Liver (tissue), 9 donors: ENCODE measurements around the gene TBC1D24. TPM values are rescaled to one million over a fixed set of nuclear protein-coding genes. Genes with fewer than 3 reads are reported as not detected.

Experiments used
- DNase-seq: peaks from one replicate; pipeline ENCODE4 v3.0.0-alpha.2; 2017; ENCODE audit warnings: low spot score
- H3K27ac ChIP-seq, 2 donors: one replicate each; pipeline ENCODE4 v1.7.0; 2013; ENCODE audit warnings: inconsistent platforms in 2 of 2, low read length in 2 of 2, control low read depth in 1 of 2, low read depth in 1 of 2, mild to moderate bottlenecking in 1 of 2
- H3K27me3 ChIP-seq, 4 donors: one replicate each; pipeline versions ENCODE4 v1.6.1 to v1.7.0; 2013; ENCODE audit warnings: low read length in 3 of 4, inconsistent platforms in 1 of 4, mild to moderate bottlenecking in 1 of 4, moderate library complexity in 1 of 4; ENCODE audit not compliant: control insufficient read depth in 4 of 4, insufficient read depth in 4 of 4
- H3K36me3 ChIP-seq, 4 donors: one replicate each; pipeline versions ENCODE4 v1.6.1 to v1.7.0; 2013; ENCODE audit warnings: low read length in 3 of 4, mild to moderate bottlenecking in 3 of 4, low read depth in 1 of 4, moderate library complexity in 1 of 4; ENCODE audit not compliant: control insufficient read depth in 4 of 4, insufficient read depth in 3 of 4
- H3K4me1 ChIP-seq, 4 donors: one replicate each; pipeline versions ENCODE4 v1.6.1 to v1.7.0; 2013; ENCODE audit warnings: low read length in 3 of 4, mild to moderate bottlenecking in 3 of 4, moderate library complexity in 1 of 4; ENCODE audit not compliant: control insufficient read depth in 4 of 4, insufficient read depth in 4 of 4
- H3K4me3 ChIP-seq, 3 donors: one replicate each; pipeline versions ENCODE4 v1.6.1 to v1.7.0; 2013; ENCODE audit warnings: low read length in 3 of 3, control low read depth in 1 of 3, low read depth in 1 of 3, mild to moderate bottlenecking in 1 of 3
- H3K9ac ChIP-seq, 2 donors: one replicate each; pipeline ENCODE4 v1.7.0; 2013; ENCODE audit warnings: low read length in 2 of 2, mild to moderate bottlenecking in 2 of 2, moderate library complexity in 2 of 2, control low read depth in 1 of 2, low read depth in 1 of 2
- H3K9me3 ChIP-seq, 4 donors: one replicate each; pipeline versions ENCODE4 v1.6.1 to v1.7.0; 2013; ENCODE audit warnings: low read length in 3 of 4; ENCODE audit not compliant: control insufficient read depth in 4 of 4
- ATF3 ChIP-seq: IDR thresholded peaks from 2 replicates; pipeline ENCODE4 v1.6.1; 2016; ENCODE audit warnings: antibody characterized with exemption
- CTCF ChIP-seq: fragments of 150-350 bp; IDR thresholded peaks from 2 replicates; pipeline ENCODE4 v1.5.1; 2017; ENCODE audit warnings: improper control_type of control experiment, low read depth, low read length; ENCODE audit not compliant: missing input control
- EGR1 ChIP-seq, 2 donors: IDR thresholded peaks; 2 replicates each; pipeline ENCODE4 v1.6.1; 2016 to 2018; ENCODE audit warnings: antibody characterized with exemption in 2 of 2, low read depth in 2 of 2
- FOXA1 ChIP-seq: IDR thresholded peaks from 2 replicates; pipeline ENCODE4 v1.6.1; 2016; ENCODE audit warnings: antibody characterized with exemption
- FOXA2 ChIP-seq: IDR thresholded peaks from 2 replicates; pipeline ENCODE4 v1.6.1; 2016; ENCODE audit warnings: antibody characterized with exemption
- GABPA ChIP-seq, 2 donors: IDR thresholded peaks in 1 of 2; conservative IDR thresholded peaks in 1 of 2; 2 replicates each; pipeline ENCODE4 v1.6.1; 2016; ENCODE audit warnings: antibody characterized with exemption in 2 of 2, mild to moderate bottlenecking in 1 of 2, moderate library complexity in 1 of 2
- HNF4A ChIP-seq, 2 donors: conservative IDR thresholded peaks; 2 replicates each; pipeline ENCODE4 v1.6.1; 2016; ENCODE audit warnings: antibody characterized with exemption in 2 of 2, mild to moderate bottlenecking in 2 of 2
- HNF4G ChIP-seq: IDR thresholded peaks from 2 replicates; pipeline ENCODE4 v1.6.1; 2016; ENCODE audit warnings: antibody characterized with exemption
- JUND ChIP-seq, 2 donors: IDR thresholded peaks; 2 replicates each; pipeline ENCODE4 v1.6.1; 2016; ENCODE audit warnings: antibody characterized with exemption in 2 of 2
- MAX ChIP-seq: IDR thresholded peaks from 2 replicates; pipeline ENCODE4 v1.6.1; 2016; ENCODE audit warnings: antibody characterized with exemption
- NR2F2 ChIP-seq: IDR thresholded peaks from 2 replicates; pipeline ENCODE4 v1.6.1; 2016; ENCODE audit warnings: antibody characterized with exemption
- RAD21 ChIP-seq, 2 donors: IDR thresholded peaks; 2 replicates each; pipeline ENCODE4 v1.6.1; 2016; ENCODE audit warnings: antibody characterized with exemption in 2 of 2, mild to moderate bottlenecking in 2 of 2
- RXRA ChIP-seq, 2 donors: IDR thresholded peaks; 2 replicates each; pipeline ENCODE4 v1.6.1; 2017 to 2018; ENCODE audit warnings: antibody characterized with exemption in 2 of 2, mild to moderate bottlenecking in 1 of 2
- SP1 ChIP-seq: IDR thresholded peaks from 2 replicates; pipeline ENCODE4 v1.6.1; 2018; ENCODE audit warnings: antibody characterized with exemption, mild to moderate bottlenecking
- TAF1 ChIP-seq: conservative IDR thresholded peaks from 2 replicates; pipeline ENCODE4 v1.6.1; 2016; ENCODE audit warnings: antibody characterized with exemption, mild to moderate bottlenecking
- YY1 ChIP-seq: IDR thresholded peaks from 2 replicates; pipeline ENCODE4 v1.6.1; 2016; ENCODE audit warnings: antibody characterized with exemption, mild to moderate bottlenecking
- WGBS: extraction: QIAGEN DNeasy Blood & Tissue Kit; methylation state at CpG from one replicate; pipeline ENCODE4 v1.1.7; 2013; 5-methylcytosine and 5-hydroxymethylcytosine counted together
- polyA plus RNA-seq, 2 donors: library from polyadenylated mRNA; stranded (reverse) in 1 of 2; unstranded in 1 of 2; fragments of 200-250 nt in 1 of 2; fragments of >200 nt in 1 of 2; fragmentation: Nextera tagmentation in 1 of 2; extraction: Ambion mirVana in 1 of 2; gene quantifications; one replicate each; pipeline versions ENCODE4 v1.2.1 to v1.2.3, GENCODE V29; 2013 to 2015
- total RNA-seq, 2 donors: library from RNA; depleted of rRNA; stranded (reverse); fragments of >200 nt; gene quantifications; one replicate each; pipeline ENCODE4 v1.2.3, GENCODE V29; 2014
- TF ChIP-seq, protein P1 (sequence below): IDR thresholded peaks from 2 replicates; pipeline ENCODE4 v1.6.1; 2016; ENCODE audit warnings: antibody characterized with exemption
- TF ChIP-seq, protein P2 (sequence below): IDR thresholded peaks from 2 replicates; pipeline ENCODE4 v1.6.1; 2016; ENCODE audit warnings: antibody characterized with exemption, mild to moderate bottlenecking
- donor health status: healthy.
- donor health status: healthy.
- donor health status: healthy.
- donor health status: healthy.
- donor health status: healthy.

TBC1D24 gene
- total and polyA plus RNA-seq, 4 donors: 8.4 to 22.3 (median 11.5) TPM

- Histone ChIP-seq H3K4me1 (peaks cover 2 to 13% (median 6%) of the 10 kb centered on the region in 4 donors), H3K36me3 (peaks cover 0 to 12% (median under 1%) of the 10 kb centered on the region in 4 donors), H3K27ac (no peak overlapping the region), H3K27me3 (no peaks in the 10 kb centered on the region), H3K9ac (no peak overlapping the region), H3K9me3 (no peaks in the 10 kb centered on the region), H3K4me3 (no peak overlapping the region)
- TF ChIP-seq EGR1 (IDR thresholded peaks at IDR 0.05; ENCODE audit: low read depth in 2 of 2): no peak
- no peak for TF ChIP-seq YY1
- no peak for TF ChIP-seq FOXA1
- TF ChIP-seq SP1: no peak
- no peak for TF ChIP-seq FOXA2
- no peak for TF ChIP-seq GABPA (IDR thresholded peaks at IDR 0.05 in 1 of 2, conservative IDR thresholded peaks at IDR 0.05 in 1 of 2)
- TF ChIP-seq RAD21 (IDR thresholded peaks at IDR 0.05): no peak
- TF ChIP-seq NR2F2: no peak
- no peak for TF ChIP-seq CTCF
- TF ChIP-seq, protein P1, sequence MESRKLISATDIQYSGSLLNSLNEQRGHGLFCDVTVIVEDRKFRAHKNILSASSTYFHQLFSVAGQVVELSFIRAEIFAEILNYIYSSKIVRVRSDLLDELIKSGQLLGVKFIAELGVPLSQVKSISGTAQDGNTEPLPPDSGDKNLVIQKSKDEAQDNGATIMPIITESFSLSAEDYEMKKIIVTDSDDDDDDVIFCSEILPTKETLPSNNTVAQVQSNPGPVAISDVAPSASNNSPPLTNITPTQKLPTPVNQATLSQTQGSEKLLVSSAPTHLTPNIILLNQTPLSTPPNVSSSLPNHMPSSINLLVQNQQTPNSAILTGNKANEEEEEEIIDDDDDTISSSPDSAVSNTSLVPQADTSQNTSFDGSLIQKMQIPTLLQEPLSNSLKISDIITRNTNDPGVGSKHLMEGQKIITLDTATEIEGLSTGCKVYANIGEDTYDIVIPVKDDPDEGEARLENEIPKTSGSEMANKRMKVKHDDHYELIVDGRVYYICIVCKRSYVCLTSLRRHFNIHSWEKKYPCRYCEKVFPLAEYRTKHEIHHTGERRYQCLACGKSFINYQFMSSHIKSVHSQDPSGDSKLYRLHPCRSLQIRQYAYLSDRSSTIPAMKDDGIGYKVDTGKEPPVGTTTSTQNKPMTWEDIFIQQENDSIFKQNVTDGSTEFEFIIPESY: no peak
- TF ChIP-seq JUND (IDR thresholded peaks at IDR 0.05): no peak
- TF ChIP-seq RXRA (IDR thresholded peaks at IDR 0.05): no peak
- no peak for TF ChIP-seq HNF4G
- TF ChIP-seq TAF1: no peak
- TF ChIP-seq MAX: no peak
- TF ChIP-seq HNF4A (conservative IDR thresholded peaks at IDR 0.05): no peak
- TF ChIP-seq ATF3: no peak
- TF ChIP-seq, protein P2, sequence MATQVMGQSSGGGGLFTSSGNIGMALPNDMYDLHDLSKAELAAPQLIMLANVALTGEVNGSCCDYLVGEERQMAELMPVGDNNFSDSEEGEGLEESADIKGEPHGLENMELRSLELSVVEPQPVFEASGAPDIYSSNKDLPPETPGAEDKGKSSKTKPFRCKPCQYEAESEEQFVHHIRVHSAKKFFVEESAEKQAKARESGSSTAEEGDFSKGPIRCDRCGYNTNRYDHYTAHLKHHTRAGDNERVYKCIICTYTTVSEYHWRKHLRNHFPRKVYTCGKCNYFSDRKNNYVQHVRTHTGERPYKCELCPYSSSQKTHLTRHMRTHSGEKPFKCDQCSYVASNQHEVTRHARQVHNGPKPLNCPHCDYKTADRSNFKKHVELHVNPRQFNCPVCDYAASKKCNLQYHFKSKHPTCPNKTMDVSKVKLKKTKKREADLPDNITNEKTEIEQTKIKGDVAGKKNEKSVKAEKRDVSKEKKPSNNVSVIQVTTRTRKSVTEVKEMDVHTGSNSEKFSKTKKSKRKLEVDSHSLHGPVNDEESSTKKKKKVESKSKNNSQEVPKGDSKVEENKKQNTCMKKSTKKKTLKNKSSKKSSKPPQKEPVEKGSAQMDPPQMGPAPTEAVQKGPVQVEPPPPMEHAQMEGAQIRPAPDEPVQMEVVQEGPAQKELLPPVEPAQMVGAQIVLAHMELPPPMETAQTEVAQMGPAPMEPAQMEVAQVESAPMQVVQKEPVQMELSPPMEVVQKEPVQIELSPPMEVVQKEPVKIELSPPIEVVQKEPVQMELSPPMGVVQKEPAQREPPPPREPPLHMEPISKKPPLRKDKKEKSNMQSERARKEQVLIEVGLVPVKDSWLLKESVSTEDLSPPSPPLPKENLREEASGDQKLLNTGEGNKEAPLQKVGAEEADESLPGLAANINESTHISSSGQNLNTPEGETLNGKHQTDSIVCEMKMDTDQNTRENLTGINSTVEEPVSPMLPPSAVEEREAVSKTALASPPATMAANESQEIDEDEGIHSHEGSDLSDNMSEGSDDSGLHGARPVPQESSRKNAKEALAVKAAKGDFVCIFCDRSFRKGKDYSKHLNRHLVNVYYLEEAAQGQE: no peak
- no peak for DNase-seq
- WGBS: 74% methylated on average over 13 of the region's 13 CpGs
Measured at GRCh38 chr16:2492292-2492691, 17.4 kb downstream of the TBC1D24 start.
